ENCODE data around the gene SFMBT1. TPM values are rescaled to one million over a fixed set of nuclear protein-coding genes. Genes with fewer than 3 reads are reported as not detected.

SFMBT1 gene
- total RNA-seq, 1 donor from 2014 or later: 9.8 TPM

GRCh38 chr3:52857864-52858263 is 188.0 kb downstream of the SFMBT1 start:
- Mint-ChIP-seq H3K4me1 (ENCODE audit: unreplicated experiment) (no peaks in the 10 kb centered on the region), H3K9me3 (no peaks in the 10 kb centered on the region), H3K27me3 (no peaks in the 10 kb centered on the region), H3K4me3 (no peak overlapping the region), H3K36me3 (peaks cover 11% of the 10 kb centered on the region), H3K27ac (no peak overlapping the region)
- no peak for TF ChIP-seq CTCF (conservative IDR thresholded peaks at IDR 0.05)
- no peak for DNase-seq (ENCODE audit: extremely low spot score, unreplicated experiment)

GRCh38 chr3:52857133-52857532 is 188.7 kb downstream of the SFMBT1 start:
- Mint-ChIP-seq H3K4me3 (no peak overlapping the region), H3K27me3 (no peaks in the 10 kb centered on the region), H3K27ac (no peak overlapping the region), H3K9me3 (no peaks in the 10 kb centered on the region), H3K36me3 (peaks cover 5% of the 10 kb centered on the region), H3K4me1 (ENCODE audit: unreplicated experiment) (no peaks in the 10 kb centered on the region)
- no peak for TF ChIP-seq CTCF (conservative IDR thresholded peaks at IDR 0.05)
- DNase-seq (ENCODE audit: extremely low spot score, unreplicated experiment): no peak

- H3K36me3 Mint-ChIP-seq: peaks cover 9% of the 10 kb centered on the region
- H3K4me1 Mint-ChIP-seq (ENCODE audit: unreplicated experiment): no peaks in the 10 kb centered on the region
- no peak overlapping the region for H3K27ac Mint-ChIP-seq
- H3K4me3 Mint-ChIP-seq: no peak overlapping the region
- H3K9me3 Mint-ChIP-seq: no peaks in the 10 kb centered on the region
- no peaks in the 10 kb centered on the region for H3K27me3 Mint-ChIP-seq
- no peak for TF ChIP-seq CTCF (conservative IDR thresholded peaks at IDR 0.05)
- no peak for DNase-seq (ENCODE audit: extremely low spot score, unreplicated experiment)
Measured at GRCh38 chr3:52856666-52857065, 189.2 kb downstream of the SFMBT1 start.

GRCh38 chr3:52854013-52854412 is 191.9 kb downstream of the SFMBT1 start:
- no peak for TF ChIP-seq CTCF (conservative IDR thresholded peaks at IDR 0.05)
- H3K9me3 Mint-ChIP-seq: no peaks in the 10 kb centered on the region
- no peaks in the 10 kb centered on the region for H3K4me1 Mint-ChIP-seq (ENCODE audit: unreplicated experiment)
- no peak overlapping the region for H3K4me3 Mint-ChIP-seq
- no peak overlapping the region for H3K27ac Mint-ChIP-seq
- H3K36me3 Mint-ChIP-seq: peaks cover 5% of the 10 kb centered on the region
- H3K27me3 Mint-ChIP-seq: no peaks in the 10 kb centered on the region
- DNase-seq (ENCODE audit: extremely low spot score, unreplicated experiment): no peak

Other genes with a start within 250 kb of the SFMBT1 start
- 4.1 and 14.0 TPM in 2 replicates for gene ITIH4, start 215.4 kb downstream of the SFMBT1 start, total RNA-seq (ENCODE audit: low replicate concordance)
- 1.8 TPM in 1 of 2 replicates, not detected in the other for gene MUSTN1, start 211.1 kb downstream of the SFMBT1 start, total RNA-seq (ENCODE audit: low replicate concordance)
- 13.1 and 28.4 TPM in 2 replicates for gene STIMATE, start 148.5 kb downstream of the SFMBT1 start, total RNA-seq (ENCODE audit: low replicate concordance)
- 23.4 and 31.0 TPM in 2 replicates for gene RFT1, start 84.4 kb upstream of the SFMBT1 start, total RNA-seq (ENCODE audit: low replicate concordance)
- gene PRKCD, start 115.1 kb upstream of the SFMBT1 start, total RNA-seq (ENCODE audit: low replicate concordance): 24.0 and 37.4 TPM in 2 replicates
- gene TKT, start 209.9 kb upstream of the SFMBT1 start, total RNA-seq (ENCODE audit: low replicate concordance): 318 and 518 TPM in 2 replicates

Data from type B pancreatic cell (in vitro differentiated cells).